ENCODE results near the gene FGD3.
"Not testable (repeated sequence)": the region's sequence is repeated elsewhere in the genome, so short reads cannot be mapped to it uniquely, and the experiment has no call there.

Gene FGD3

DNA sequence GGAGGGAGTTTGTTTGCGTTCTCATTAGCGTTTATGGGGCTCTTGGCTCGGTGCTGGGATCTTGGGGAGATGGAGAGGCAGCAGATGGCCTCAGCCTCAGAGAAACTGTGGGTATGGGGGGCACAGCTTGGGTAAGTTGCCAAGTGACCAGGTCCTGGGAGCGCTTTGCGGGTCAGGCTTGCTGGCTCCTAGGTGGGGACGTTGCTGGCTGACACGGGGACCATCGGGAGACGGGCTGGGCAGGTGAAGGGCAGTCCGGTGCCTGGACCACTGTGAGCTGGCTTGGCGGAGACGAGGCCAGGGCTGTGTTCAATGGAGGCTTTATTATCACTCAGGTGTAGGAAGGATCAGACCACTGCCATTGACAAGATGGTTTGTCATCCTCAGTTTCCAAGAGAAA lies 30.0 kb downstream of the FGD3 start:
- Histone ChIP-seq H3K4me3 (no peak overlapping the region), H3K4me1 (no peaks in the 10 kb centered on the region; the same call in 1 of the 2 replicates), H3K36me3 (replicated peaks) (no peaks in the 10 kb centered on the region), H3K27me3 (ENCODE audit: low read depth) (no peaks in the 10 kb centered on the region), H3K9me3 (peaks cover 4% of the 10 kb centered on the region)
- no peak for DNase-seq (ENCODE audit: low spot score in 2 of 2)
- in situ Hi-C loops (cut with MboI; ENCODE audit: low sequenced_read_pairs): no loop called here

DNA sequence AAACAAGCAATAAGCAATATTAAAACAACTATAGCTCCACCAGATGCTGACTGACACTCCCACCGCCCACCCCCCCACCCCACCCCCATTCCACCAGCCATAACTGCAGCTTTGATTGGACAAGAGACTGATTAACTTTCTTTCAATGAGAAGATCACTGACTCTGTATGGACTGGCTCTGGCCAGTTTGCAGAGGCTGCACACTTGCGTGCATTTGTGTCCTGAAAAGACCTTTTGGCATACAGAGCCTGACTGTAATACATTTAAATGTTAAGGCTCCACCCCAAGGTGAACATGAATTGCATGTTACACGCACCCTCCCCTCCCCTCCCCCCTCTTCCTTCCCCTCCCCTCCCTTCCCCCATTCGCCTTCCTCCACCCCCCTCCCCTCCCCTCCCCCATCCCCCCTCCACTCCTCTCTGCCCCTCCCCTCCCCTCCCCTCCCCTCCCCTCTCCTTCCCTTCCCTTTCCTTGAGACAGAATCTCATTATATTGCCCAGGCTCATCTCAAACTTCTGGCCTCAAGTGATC lies 31.1 kb downstream of the FGD3 start:
- in situ Hi-C loops (cut with MboI; ENCODE audit: low sequenced_read_pairs): no loop called here
- Histone ChIP-seq H3K36me3 (replicated peaks) (no peaks in the 10 kb centered on the region), H3K9me3 (peaks cover 4% of the 10 kb centered on the region), H3K4me1 (no peaks in the 10 kb centered on the region; the same call in 1 of the 2 replicates), H3K4me3 (no peak overlapping the region), H3K27me3 (ENCODE audit: low read depth) (no peaks in the 10 kb centered on the region)
- DNase-seq (ENCODE audit: low spot score in 2 of 2): no peak

DNA sequence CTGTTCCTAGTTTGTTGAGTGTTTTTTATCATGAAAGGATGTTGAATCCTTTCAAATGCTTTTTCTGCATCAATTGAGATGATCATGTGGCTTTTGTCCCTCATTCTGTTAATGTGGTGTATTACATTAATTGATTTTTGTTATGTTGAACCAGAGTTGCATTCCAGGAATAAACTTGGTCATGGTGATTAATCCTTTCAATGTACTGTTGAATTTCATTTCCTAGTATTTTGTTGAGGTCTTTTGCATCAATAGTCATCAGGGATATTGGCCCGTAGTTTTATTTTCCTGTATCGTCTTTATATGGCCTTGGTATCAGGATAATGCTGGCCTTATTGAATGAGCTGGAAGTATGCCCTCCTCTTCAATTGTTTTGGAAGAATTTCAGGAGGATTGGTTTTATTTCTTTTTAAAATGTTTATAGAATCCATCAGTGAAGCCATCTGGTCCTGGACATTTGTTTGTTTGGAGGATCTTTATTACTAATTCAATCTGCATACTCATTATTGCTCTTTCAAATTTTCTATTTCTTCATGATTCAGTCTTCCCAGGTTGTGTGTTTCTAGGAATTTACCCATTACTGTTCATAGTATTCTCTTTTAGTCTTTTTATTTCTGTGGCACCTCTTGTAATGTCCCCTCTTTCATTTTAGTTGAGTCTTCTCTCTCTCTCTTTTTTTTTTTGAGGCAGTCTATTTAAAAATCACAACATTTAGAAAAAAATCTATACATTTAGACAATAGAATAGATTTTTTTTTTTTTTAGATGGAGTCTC lies 32.1 kb downstream of the FGD3 start:
- no peaks in the 10 kb centered on the region for H3K27me3 ChIP-seq (ENCODE audit: low read depth)
- H3K36me3 ChIP-seq (replicated peaks): no peaks in the 10 kb centered on the region
- DNase-seq (ENCODE audit: low spot score in 2 of 2): peak in 1 of 2 experiments; percentile 17
- H3K4me3 ChIP-seq: no peak overlapping the region
- in situ Hi-C loops (cut with MboI; ENCODE audit: low sequenced_read_pairs): no loop called here
- no peaks in the 10 kb centered on the region; the same call in 1 of the 2 replicates for H3K4me1 ChIP-seq
- peaks cover 14% of the 10 kb centered on the region for H3K9me3 ChIP-seq

DNA sequence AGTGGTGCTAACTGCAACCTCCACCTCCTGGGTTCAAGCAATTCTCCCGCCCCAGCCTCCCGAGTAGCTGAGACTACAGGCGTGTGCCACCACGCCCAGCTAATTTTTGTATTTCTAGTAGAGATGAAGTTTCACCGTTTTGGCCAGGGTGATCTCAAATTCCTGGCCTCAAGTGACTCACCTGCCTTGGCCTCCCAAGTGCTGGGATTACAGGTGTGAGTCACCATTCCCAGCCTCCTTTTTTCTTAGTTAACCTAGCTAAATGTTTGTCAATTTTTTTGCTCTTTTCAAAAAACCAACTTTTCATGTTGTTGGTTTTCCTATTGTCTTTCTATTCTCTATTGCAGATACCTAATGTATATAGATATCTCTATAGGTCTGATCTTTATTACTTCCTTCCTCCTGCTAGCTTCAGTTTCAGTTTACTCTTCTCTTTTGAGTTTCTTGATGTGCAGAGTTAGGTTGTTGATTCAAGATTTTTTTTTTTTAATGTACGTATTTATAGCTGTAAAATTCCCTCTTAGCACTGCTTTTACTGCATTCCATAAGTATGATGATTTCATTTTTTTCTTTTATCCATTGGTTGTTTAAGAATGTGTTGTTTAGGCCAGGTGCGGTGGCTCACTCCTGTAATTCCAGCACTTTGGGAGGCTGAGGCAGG lies 32.9 kb downstream of the FGD3 start:
- H3K27me3 ChIP-seq (ENCODE audit: low read depth): no peaks in the 10 kb centered on the region

DNA sequence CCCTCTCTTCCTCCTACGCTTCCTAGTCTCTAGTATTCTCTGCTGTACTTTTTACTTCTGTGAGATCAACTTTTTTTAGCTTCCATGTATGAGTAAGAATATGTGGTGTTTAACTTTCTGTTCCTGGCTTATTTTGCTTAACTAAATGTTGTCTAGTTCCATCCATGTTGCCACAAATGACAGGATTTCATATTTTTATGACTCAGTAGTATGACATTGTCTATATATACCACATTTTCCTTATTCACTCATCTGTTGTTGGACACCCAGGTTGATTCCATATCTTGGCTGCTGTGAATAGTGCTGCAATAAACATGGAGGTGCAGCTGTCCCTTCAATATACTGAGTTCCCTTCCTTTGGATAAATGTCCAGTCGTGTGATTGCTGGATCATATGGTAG lies 34.8 kb downstream of the FGD3 start:
- Histone ChIP-seq H3K27me3 (ENCODE audit: low read depth) (no peaks in the 10 kb centered on the region), H3K4me3 (no peak overlapping the region), H3K9me3 (peaks cover 23% of the 10 kb centered on the region), H3K36me3 (replicated peaks) (no peaks in the 10 kb centered on the region), H3K4me1 (no peaks in the 10 kb centered on the region; the same call in 1 of the 2 replicates)
- DNase-seq (ENCODE audit: low spot score in 2 of 2): no peak
- in situ Hi-C loops (cut with MboI; ENCODE audit: low sequenced_read_pairs): no loop called here

More for the DNA sequence above, 32.9 kb downstream of the FGD3 start:
- Histone ChIP-seq H3K36me3 (replicated peaks) (no peaks in the 10 kb centered on the region), H3K9me3 (peaks cover 19% of the 10 kb centered on the region), H3K4me3 (no peak overlapping the region), H3K4me1 (no peaks in the 10 kb centered on the region; the same call in 1 of the 2 replicates)
- in situ Hi-C loops (cut with MboI; ENCODE audit: low sequenced_read_pairs): no loop called here
- DNase-seq (ENCODE audit: low spot score in 2 of 2): no peak

DNA sequence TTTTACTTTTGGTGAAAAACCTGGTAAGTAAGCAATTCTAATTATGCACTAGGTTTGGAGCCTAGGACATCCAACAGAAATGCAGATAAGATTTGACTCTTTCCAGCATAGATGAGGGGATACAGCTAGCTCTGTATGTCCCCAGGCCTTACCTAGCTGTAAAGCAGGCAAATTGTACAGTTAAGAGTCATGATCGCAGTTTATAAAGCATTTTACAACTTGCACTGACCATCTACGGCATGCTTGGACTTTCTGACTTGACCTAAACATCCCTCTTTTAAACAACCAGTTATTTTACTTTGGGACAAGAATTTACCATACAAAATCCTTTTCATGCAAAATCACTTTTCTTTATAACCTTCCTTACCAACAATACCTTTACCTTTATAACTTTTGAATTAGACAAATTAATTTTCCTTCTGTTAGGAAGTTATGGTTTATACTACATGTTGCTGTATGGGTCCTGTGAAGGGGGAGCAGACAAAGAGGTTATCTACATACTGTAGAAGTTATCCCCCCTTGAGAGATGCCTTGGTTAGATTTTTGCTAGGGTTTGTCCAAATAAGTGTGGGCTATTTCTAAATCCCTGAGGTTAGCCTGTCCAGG lies 36.8 kb downstream of the FGD3 start:
- in situ Hi-C loops (cut with MboI; ENCODE audit: low sequenced_read_pairs): no loop called here
- Histone ChIP-seq H3K4me1 (no peaks in the 10 kb centered on the region; the same call in 1 of the 2 replicates), H3K27me3 (ENCODE audit: low read depth) (no peaks in the 10 kb centered on the region), H3K9me3 (peaks cover 23% of the 10 kb centered on the region), H3K4me3 (no peak overlapping the region), H3K36me3 (replicated peaks) (no peaks in the 10 kb centered on the region)
- DNase-seq (ENCODE audit: low spot score in 2 of 2): peak in 1 of 2 experiments; percentile 51

DNA sequence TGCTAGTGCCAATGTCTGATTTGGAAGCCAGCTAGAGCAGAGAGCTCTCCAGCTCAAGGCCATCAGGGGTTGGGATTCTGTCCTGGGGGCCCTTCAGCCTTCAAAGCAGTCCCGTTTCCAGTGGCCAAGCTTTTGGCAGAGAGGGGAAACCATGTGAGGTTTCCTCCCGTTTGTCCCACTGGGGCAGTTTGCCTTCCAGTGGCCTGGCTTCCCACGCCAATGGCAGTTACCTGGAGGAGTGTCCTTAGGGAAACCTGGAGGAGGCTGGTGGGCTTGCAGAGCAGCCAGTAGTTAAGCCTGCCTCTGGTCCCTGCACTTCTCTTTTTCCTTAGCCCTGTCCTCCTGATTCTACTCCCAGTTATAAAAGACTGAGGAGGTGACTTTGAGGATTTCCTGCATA lies 37.7 kb downstream of the FGD3 start:
- Histone ChIP-seq H3K9me3 (peaks cover 23% of the 10 kb centered on the region), H3K4me3 (no peak overlapping the region), H3K4me1 (peaks cover 7% of the 10 kb centered on the region; the same call in 1 of the 2 replicates), H3K27me3 (ENCODE audit: low read depth) (no peaks in the 10 kb centered on the region), H3K36me3 (replicated peaks) (no peaks in the 10 kb centered on the region)
- no peak for DNase-seq (ENCODE audit: low spot score in 2 of 2)
- in situ Hi-C loops (cut with MboI; ENCODE audit: low sequenced_read_pairs): no loop called here

DNA sequence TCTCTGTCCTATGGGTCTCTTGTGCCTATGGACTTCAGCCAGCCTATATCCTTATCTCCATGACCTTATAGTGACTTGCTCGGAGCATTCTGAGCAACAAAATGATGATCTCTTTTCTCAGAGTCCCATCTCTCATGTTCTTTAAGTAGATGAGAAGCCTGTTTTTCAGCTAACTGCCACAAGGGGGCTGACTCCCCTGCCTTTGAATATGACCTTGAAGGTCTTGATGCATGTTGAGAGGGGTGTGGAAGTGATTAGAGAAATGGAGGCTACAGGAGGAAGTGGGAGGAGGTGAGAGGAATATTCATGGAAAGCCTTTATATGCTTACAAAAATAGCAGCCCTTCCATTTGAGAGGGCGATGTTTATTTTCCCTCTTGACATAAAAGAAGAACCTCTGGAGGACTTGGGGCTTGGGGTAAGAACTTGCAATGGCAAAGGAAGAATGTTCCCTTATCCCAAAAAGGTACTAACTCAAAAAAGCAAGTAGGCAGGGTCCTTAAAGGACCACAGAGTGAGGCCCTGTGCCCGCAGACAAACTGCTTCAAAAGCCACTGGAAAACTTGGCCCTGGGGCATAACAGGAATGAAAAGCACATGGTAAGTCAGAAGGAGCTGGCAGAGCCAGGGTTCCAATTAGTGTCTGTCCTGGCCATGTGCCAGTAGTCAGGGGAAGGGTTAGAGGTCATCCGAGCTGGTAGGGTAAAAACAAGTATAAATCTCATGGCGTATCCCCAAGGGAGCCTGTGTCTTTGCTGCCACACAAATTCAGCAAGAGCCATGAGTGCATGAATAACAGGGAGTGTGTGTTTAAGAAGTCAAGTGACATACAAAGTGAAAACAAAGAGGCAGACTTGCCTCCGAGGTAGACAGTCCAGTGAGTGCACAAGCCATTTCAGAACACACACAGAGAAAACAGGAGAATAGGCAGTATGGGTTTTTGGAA lies 39.1 kb downstream of the FGD3 start:
- DNase-seq (ENCODE audit: low spot score in 2 of 2): peak; percentile 3 to 40
- Histone ChIP-seq H3K4me3 (no peak overlapping the region), H3K36me3 (replicated peaks) (no peaks in the 10 kb centered on the region), H3K4me1 (peaks cover 7% of the 10 kb centered on the region; the same call in 1 of the 2 replicates), H3K27me3 (ENCODE audit: low read depth) (no peaks in the 10 kb centered on the region), H3K9me3 (peaks cover 23% of the 10 kb centered on the region)
- in situ Hi-C loops (cut with MboI; ENCODE audit: low sequenced_read_pairs): no loop called here

DNA sequence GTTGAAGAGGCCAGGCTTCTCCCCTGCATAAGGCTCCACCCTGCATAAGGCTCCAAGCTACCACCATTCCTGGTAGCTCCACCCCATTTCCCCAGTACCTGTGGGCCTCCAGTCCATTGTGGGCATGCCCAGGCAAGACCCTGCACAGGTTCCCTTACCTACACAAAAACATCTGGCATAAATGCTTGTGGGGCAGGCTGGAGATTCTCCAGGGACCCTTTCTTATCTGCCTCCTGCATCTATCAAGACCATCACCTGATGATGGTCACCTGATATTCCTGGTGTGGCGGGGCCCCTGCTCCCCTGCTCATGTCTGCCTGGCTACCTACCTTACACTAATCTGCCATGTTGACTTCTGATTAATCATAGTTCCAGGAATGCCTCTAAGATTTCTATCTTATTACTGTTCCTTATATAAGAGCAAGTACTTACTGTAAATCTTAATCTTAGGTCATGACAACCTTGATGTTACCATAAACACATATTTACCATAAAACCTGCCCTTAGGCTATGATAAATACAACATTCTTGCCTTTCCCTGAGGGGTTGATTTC lies 41.0 kb downstream of the FGD3 start:
- no peak overlapping the region for H3K4me3 ChIP-seq
- in situ Hi-C loops (cut with MboI; ENCODE audit: low sequenced_read_pairs): no loop called here
- no peaks in the 10 kb centered on the region for H3K27me3 ChIP-seq (ENCODE audit: low read depth)
- no peak for DNase-seq (ENCODE audit: low spot score in 2 of 2)
- H3K4me1 ChIP-seq: peaks cover 7% of the 10 kb centered on the region; the same call in 1 of the 2 replicates
- peaks cover 19% of the 10 kb centered on the region for H3K9me3 ChIP-seq
- H3K36me3 ChIP-seq (replicated peaks): no peaks in the 10 kb centered on the region

DNA sequence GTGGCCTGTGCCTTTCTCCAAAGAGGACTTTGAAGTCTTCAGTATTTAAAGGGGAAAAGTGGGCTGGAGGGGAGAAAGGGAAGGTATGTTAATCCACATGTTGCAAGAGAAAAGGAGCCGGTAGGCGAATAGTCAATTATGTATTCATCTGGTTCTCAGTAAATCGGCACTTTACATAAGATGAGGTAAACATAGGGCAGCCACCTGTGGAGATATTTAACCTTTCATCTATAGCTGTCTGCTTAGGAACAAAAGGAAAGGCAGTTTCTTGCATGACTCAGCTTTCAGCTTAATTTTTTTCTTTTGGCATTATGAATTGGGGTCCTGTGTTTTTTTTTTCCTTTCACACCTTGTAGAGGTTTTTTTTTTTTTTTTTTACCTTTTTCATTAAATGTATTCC lies 42.2 kb downstream of the FGD3 start:
- peak in 1 of 2 experiments; percentile 25 for DNase-seq (ENCODE audit: low spot score in 2 of 2)
- Histone ChIP-seq H3K36me3 (replicated peaks) (no peaks in the 10 kb centered on the region), H3K27me3 (ENCODE audit: low read depth) (no peaks in the 10 kb centered on the region), H3K4me3 (no peak overlapping the region), H3K9me3 (peaks cover 8% of the 10 kb centered on the region; the same call in 1 of the 2 replicates), H3K4me1 (peaks cover 7% of the 10 kb centered on the region; the same call in 1 of the 2 replicates)
- in situ Hi-C loops (cut with MboI; ENCODE audit: low sequenced_read_pairs): no loop called here

DNA sequence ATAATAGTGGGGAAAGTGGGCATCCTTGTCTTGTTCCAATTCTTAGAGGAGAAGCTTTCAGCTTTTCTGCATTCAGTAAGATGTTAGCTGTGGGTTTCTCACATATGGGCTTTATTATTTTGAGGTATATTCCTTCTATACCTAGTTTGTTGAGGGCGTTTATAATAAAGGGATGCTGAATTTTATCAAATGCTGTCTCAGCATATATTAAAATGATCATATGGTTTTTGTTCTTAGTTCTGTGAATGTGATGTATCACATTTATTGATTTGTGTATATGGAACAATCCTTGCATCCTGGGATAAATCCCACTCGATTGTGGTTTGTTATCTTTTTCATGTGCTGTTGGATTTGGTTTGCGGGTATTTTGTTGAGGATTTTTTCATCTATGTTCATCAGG lies 43.1 kb downstream of the FGD3 start:
- in situ Hi-C loops (cut with MboI; ENCODE audit: low sequenced_read_pairs): no loop called here
- Histone ChIP-seq H3K9me3 (peaks cover 1% of the 10 kb centered on the region; the same call in 1 of the 2 replicates), H3K27me3 (ENCODE audit: low read depth) (no peaks in the 10 kb centered on the region), H3K36me3 (replicated peaks) (no peaks in the 10 kb centered on the region), H3K4me1 (peaks cover 7% of the 10 kb centered on the region; the same call in 1 of the 2 replicates), H3K4me3 (no peak overlapping the region)
- DNase-seq (ENCODE audit: low spot score in 2 of 2): no peak

DNA sequence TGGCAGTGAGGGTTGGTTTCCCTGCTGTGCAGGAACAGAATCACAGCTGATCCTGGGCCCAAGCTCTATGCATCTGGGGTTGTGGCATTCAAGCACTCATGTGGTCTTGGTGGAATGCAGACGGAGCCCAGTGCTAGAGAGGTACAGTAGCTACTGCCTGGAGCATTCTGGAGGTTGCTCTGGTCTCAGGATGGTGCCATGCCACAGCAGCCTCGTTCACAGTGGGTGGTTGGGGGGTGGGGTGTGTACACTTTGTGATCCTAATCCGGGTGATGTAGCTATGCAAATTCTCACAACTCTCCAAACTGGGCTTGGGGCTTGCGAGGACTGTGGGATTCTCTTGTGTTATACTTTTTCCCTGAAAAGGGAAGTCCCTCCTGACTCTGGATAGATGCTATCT lies 45.2 kb downstream of the FGD3 start:
- DNase-seq (ENCODE audit: low spot score in 2 of 2): no peak
- Histone ChIP-seq H3K9me3 (no peaks in the 10 kb centered on the region), H3K4me3 (no peak overlapping the region), H3K4me1 (peaks cover 7% of the 10 kb centered on the region; the same call in 1 of the 2 replicates), H3K27me3 (ENCODE audit: low read depth) (no peaks in the 10 kb centered on the region), H3K36me3 (replicated peaks) (no peaks in the 10 kb centered on the region)
- in situ Hi-C loops (cut with MboI; ENCODE audit: low sequenced_read_pairs): no loop called here

DNA sequence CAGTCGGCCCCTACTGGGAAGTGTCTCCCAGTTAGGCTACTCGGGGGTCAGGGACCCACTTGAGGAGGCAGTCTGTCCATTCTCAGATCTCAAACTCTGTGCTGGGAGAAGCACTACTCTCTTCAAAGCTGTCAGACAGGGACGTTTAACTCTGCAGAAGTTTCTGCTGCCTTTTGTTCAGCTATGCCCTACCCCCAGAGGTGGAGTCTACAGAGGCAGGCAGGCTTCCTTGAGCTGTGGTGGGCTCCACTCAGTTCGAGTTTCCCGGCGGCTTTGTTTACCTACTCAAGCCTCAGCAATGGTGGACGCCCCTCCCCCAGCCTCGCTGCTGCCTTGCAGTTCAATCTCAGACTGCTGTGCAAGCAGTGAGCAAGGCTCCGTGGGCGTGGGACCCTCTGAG lies 51.5 kb downstream of the FGD3 start:
- H3K4me3 ChIP-seq; H3K4me1 ChIP-seq; in situ Hi-C loops (cut with MboI; ENCODE audit: low sequenced_read_pairs); H3K27me3 ChIP-seq (ENCODE audit: low read depth); DNase-seq (ENCODE audit: low spot score in 2 of 2); H3K36me3 ChIP-seq (replicated peaks); H3K9me3 ChIP-seq: not testable (repeated sequence)
